HCT116 (cell line): ENCODE data around the gene CPTP. TPM values are rescaled to one million over a fixed set of nuclear protein-coding genes. Genes with fewer than 3 reads are reported as not detected.
A peak's percentile ranks its signal among the peaks of the same experiment; 100 is the strongest.

Experiments
- ATAC-seq: fragments of 200-7000 bp; cut with Tn5 transposase; 2 replicates; pipeline ENCODE4 v1.9.1; 2020; ENCODE audit warnings: mild to moderate bottlenecking, moderate library complexity
- BruUV-seq: library from RNA; stranded (reverse); fragments of 400-500 nt; replicated peaks from 2 replicates; lab custom pipeline; 2021; lab: Mats Ljungman, UMichigan
- CTCF ChIA-PET: fragments of 300-600 bp; sonication (Branson Sonifier 250); formaldehyde crosslinking; loops from one replicate; lab custom pipeline; 2021; ENCODE audit warnings: antibody characterized with exemption; lab: Charles Lee
- POLR2A ChIA-PET: fragments of 300-600, 350-600 bp; sonication (Branson Sonifier 250); formaldehyde crosslinking; loops from one replicate; lab custom pipeline; 2021; ENCODE audit warnings: antibody characterized with exemption; lab: Charles Lee
- RAD21 ChIA-PET, 2 experiments: fragments of 300-600 bp; sonication (Branson Sonifier 250); formaldehyde crosslinking; loops; one replicate each; lab custom pipeline; 2023; ENCODE audit warnings: low total read pairs in 2 of 2; ENCODE audit not compliant: uncharacterized antibody in 2 of 2, unreplicated experiment in 2 of 2, low non-redundant PET in 1 of 2; lab: Charles Lee
- DNase-seq: peaks from one replicate; pipeline ENCODE4 v3.0.0-alpha.2; 2010; ENCODE audit warnings: low read depth, low spot score
- H2AFZ ChIP-seq: fragments of 200-600 bp; shearing (Covaris generic), sonication (generic); 2 replicates; pipeline ENCODE4 v1.6.1; 2017; ENCODE audit warnings: low read depth, mixed run types, mixed read lengths, antibody characterized with exemption, low read length; ENCODE audit not compliant: poor library complexity, severe bottlenecking
- H3K27ac ChIP-seq: 2 replicates; pipeline ENCODE4 v1.5.1; 2012; ENCODE audit warnings: low read depth, low read length
- H3K27me3 ChIP-seq: fragments of 200-600 bp; sonication (generic); 2 replicates; pipeline ENCODE4 v1.6.1; 2016; ENCODE audit warnings: mixed run types, low read length, mixed read lengths; ENCODE audit not compliant: insufficient read depth
- H3K36me3 ChIP-seq, 2 experiments: fragments of 200-500 bp in 1 of 2; fragments of 200-600 bp in 1 of 2; sonication (Bioruptor generic) in 1 of 2; sonication (generic) in 1 of 2; 2 replicates each; pipeline versions ENCODE4 v1.5.1 to v1.6.1; 2014 to 2016; ENCODE audit warnings: low read length in 2 of 2, inconsistent platforms in 1 of 2, mixed read lengths in 1 of 2, mixed run types in 1 of 2; ENCODE audit not compliant: insufficient read depth in 2 of 2, control insufficient read depth in 1 of 2
- H3K4me1 ChIP-seq, 2 experiments: fragments of 200-600 bp in 1 of 2; sonication (generic) in 1 of 2; 2 replicates each; pipeline versions ENCODE4 v1.5.1 to v1.6.1; 2012 to 2017; ENCODE audit warnings: low read length in 2 of 2, inconsistent platforms in 1 of 2, mild to moderate bottlenecking in 1 of 2, mixed read lengths in 1 of 2, mixed run types in 1 of 2, moderate library complexity in 1 of 2; ENCODE audit not compliant: insufficient read depth in 2 of 2, control insufficient read depth in 1 of 2
- H3K4me2 ChIP-seq: fragments of 200-600 bp; sonication (generic); 2 replicates; pipeline ENCODE4 v1.6.1; 2017; ENCODE audit warnings: mixed run types, low read length, mixed read lengths
- H3K4me3 ChIP-seq, 2 experiments: fragments of 200-600 bp in 1 of 2; sonication (generic) in 1 of 2; replicated peaks in 1 of 2; 2 replicates each; pipeline ENCODE4 v1.5.1; 2011 to 2016; ENCODE audit warnings: low read length in 2 of 2, control low read depth in 1 of 2, low read depth in 1 of 2, mild to moderate bottlenecking in 1 of 2, mixed read lengths in 1 of 2, mixed run types in 1 of 2
- H3K79me2 ChIP-seq: fragments of 200-600 bp; sonication (generic); 2 replicates; pipeline ENCODE4 v1.6.1; 2017; ENCODE audit warnings: mild to moderate bottlenecking, mixed run types, low read length, moderate library complexity, mixed read lengths; ENCODE audit not compliant: insufficient read depth
- H3K9ac ChIP-seq: fragments of 200-600 bp; sonication (generic); 2 replicates; pipeline ENCODE4 v1.6.1; 2016; ENCODE audit warnings: low read length, mixed read lengths
- H3K9me2 ChIP-seq: fragments of 200-600 bp; sonication (generic), shearing (Covaris generic); 2 replicates; pipeline ENCODE4 v1.6.1; 2017; ENCODE audit warnings: mixed run types, mild to moderate bottlenecking, moderate library complexity; ENCODE audit not compliant: insufficient read depth
- H3K9me3 ChIP-seq, 2 experiments: fragments of 200-500 bp in 1 of 2; fragments of 200-600 bp in 1 of 2; sonication (Bioruptor generic) in 1 of 2; sonication (generic) in 1 of 2; 2 replicates each; pipeline ENCODE4 v1.6.1; 2014 to 2017; ENCODE audit warnings: low read length in 2 of 2, mixed read lengths in 2 of 2, inconsistent platforms in 1 of 2, low read depth in 1 of 2, mild to moderate bottlenecking in 1 of 2, mixed run types in 1 of 2, moderate library complexity in 1 of 2; ENCODE audit not compliant: control insufficient read depth in 1 of 2, insufficient read depth in 1 of 2
- H4K20me1 ChIP-seq: fragments of 200-600 bp; sonication (generic), shearing (Covaris generic); 2 replicates; pipeline ENCODE4 v1.6.1; 2017; ENCODE audit warnings: mixed run types, mild to moderate bottlenecking, moderate library complexity; ENCODE audit not compliant: insufficient read depth
- CEBPB ChIP-seq: IDR thresholded peaks from 2 replicates; pipeline ENCODE4 v1.6.1; 2012; ENCODE audit warnings: low read depth
- EGR1 ChIP-seq: IDR thresholded peaks from 2 replicates; pipeline ENCODE4 v1.6.1; 2012; ENCODE audit warnings: low read depth
- ELF1 ChIP-seq: IDR thresholded peaks from 2 replicates; pipeline ENCODE4 v1.6.1; 2012; ENCODE audit warnings: low read depth, borderline replicate concordance
- EZH2 ChIP-seq: fragments of 200-600 bp; sonication (generic); IDR thresholded peaks from 2 replicates; pipeline ENCODE4 v1.6.1; 2017; ENCODE audit warnings: antibody characterized with exemption, mixed run types
- JUND ChIP-seq: IDR thresholded peaks from 2 replicates; pipeline ENCODE4 v1.6.1; 2012
- POLR2A ChIP-seq: IDR thresholded peaks from 2 replicates; pipeline ENCODE4 v1.7.0; 2011; ENCODE audit warnings: borderline replicate concordance; ENCODE audit not compliant: insufficient read depth, insufficient read length; ENCODE audit errors: extremely low read depth
- RAD21 ChIP-seq: IDR thresholded peaks from 2 replicates; pipeline ENCODE4 v1.6.1; 2012; ENCODE audit warnings: low read depth, mild to moderate bottlenecking
- SIN3A ChIP-seq: IDR thresholded peaks from 2 replicates; pipeline ENCODE4 v1.6.1; 2012; ENCODE audit warnings: low read depth
- SP1 ChIP-seq: IDR thresholded peaks from 2 replicates; pipeline ENCODE4 v1.6.1; 2012; ENCODE audit warnings: low read depth
- SRF ChIP-seq: IDR thresholded peaks from 2 replicates; pipeline ENCODE4 v1.6.1; 2012; ENCODE audit warnings: low read depth
- ZFX ChIP-seq: fragments of 450-650 bp; IDR thresholded peaks from 2 replicates; pipeline ENCODE4 v1.6.1; 2017
- ZNF274 ChIP-seq: fragments of 200-500 bp; sonication (Bioruptor generic); IDR thresholded peaks from 2 replicates; pipeline ENCODE4 v1.6.1; 2014; ENCODE audit warnings: mild to moderate bottlenecking, low read depth, low read length, inconsistent platforms
- intact Hi-C: fragments of 100-400 bp; cut with micrococcal nuclease; formaldehyde crosslinking; loops from 2 replicates; pipeline ENCODE4 v1.10.0; 2022
- total RNA-seq: library from RNA; stranded (reverse); gene quantifications from one replicate; pipeline ENCODE4 v1.2.1, GENCODE V29; 2021; ENCODE audit not compliant: unreplicated experiment
- TF ChIP-seq, protein P1 (sequence below): IDR thresholded peaks from 2 replicates; pipeline ENCODE4 v1.6.1; 2011; ENCODE audit warnings: mild to moderate bottlenecking, low read length, moderate library complexity; ENCODE audit not compliant: insufficient replicate concordance; ENCODE audit errors: extremely low read depth
- TF ChIP-seq, protein P2 (sequence below): IDR thresholded peaks from 2 replicates; pipeline ENCODE4 v1.6.1; 2012
- TF ChIP-seq, protein P3 (sequence below): IDR thresholded peaks from 2 replicates; pipeline ENCODE4 v1.6.1; 2012
- TF ChIP-seq, protein P4 (sequence below): IDR thresholded peaks from 2 replicates; pipeline ENCODE4 v1.6.1; 2012; ENCODE audit warnings: low read depth
- TF ChIP-seq, protein P5 (sequence below), 3 experiments: fragments of 200-600 bp in 1 of 3; sonication (generic) in 1 of 3; IDR thresholded peaks in 2 of 3; conservative IDR thresholded peaks in 1 of 3; 2 replicates each; pipeline ENCODE4 v1.5.1; 2012 to 2017; ENCODE audit warnings: low read depth in 2 of 3, low read length in 2 of 3, antibody characterized with exemption in 1 of 3, borderline replicate concordance in 1 of 3, control low read depth in 1 of 3, mild to moderate bottlenecking in 1 of 3, mixed read lengths in 1 of 3, mixed run types in 1 of 3, moderate library complexity in 1 of 3; ENCODE audit not compliant: insufficient read depth in 1 of 3

The CPTP gene
- total RNA-seq, 1 experiment from 2014 or later, result 16.3 TPM

DNA sequence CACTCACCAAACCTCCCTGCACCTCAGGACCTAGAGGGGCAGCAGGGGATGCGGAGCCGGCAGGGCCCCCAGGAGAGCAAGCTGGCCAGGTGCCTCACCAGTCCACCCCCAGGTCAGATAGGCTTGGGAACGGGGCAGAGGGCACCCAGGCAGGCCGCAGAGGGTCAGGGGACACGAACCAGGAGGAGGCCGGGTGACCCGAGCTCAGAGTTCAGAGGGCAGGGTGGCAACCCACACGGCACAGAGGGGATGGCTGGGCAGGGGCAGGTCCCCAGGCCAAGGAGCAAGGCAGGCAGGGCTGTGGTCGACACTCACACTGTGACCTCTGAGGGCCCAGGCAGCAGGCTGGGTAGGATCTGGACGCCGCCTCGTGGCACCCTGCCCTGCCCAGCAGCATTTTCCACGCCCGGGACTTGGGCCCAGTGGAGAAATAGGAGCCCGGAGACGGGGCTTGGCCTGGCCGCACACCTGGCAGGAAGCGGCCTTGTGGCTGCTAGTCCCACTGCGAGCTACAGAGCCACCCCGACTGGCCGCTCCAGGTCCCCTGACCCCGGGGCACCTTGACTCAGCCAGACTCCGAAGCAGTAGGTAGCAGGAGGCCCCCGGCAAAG lies 19.3 kb downstream of the CPTP start:
- POLR2A ChIA-PET, result no interaction called here
- TF ChIP-seq, protein P1, sequence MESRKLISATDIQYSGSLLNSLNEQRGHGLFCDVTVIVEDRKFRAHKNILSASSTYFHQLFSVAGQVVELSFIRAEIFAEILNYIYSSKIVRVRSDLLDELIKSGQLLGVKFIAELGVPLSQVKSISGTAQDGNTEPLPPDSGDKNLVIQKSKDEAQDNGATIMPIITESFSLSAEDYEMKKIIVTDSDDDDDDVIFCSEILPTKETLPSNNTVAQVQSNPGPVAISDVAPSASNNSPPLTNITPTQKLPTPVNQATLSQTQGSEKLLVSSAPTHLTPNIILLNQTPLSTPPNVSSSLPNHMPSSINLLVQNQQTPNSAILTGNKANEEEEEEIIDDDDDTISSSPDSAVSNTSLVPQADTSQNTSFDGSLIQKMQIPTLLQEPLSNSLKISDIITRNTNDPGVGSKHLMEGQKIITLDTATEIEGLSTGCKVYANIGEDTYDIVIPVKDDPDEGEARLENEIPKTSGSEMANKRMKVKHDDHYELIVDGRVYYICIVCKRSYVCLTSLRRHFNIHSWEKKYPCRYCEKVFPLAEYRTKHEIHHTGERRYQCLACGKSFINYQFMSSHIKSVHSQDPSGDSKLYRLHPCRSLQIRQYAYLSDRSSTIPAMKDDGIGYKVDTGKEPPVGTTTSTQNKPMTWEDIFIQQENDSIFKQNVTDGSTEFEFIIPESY, result no peak
- TF ChIP-seq, protein P2, sequence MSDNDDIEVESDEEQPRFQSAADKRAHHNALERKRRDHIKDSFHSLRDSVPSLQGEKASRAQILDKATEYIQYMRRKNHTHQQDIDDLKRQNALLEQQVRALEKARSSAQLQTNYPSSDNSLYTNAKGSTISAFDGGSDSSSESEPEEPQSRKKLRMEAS, result no peak
- TF ChIP-seq EZH2, result no peak
- TF ChIP-seq RAD21, result no peak
- TF ChIP-seq ZNF274, result no peak
- TF ChIP-seq, protein P3, sequence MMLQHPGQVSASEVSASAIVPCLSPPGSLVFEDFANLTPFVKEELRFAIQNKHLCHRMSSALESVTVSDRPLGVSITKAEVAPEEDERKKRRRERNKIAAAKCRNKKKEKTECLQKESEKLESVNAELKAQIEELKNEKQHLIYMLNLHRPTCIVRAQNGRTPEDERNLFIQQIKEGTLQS, result no peak
- TF ChIP-seq POLR2A, result no peak
- no peak for TF ChIP-seq ELF1
- TF ChIP-seq SRF, result no peak
- TF ChIP-seq SP1, result no peak
- TF ChIP-seq SIN3A, result no peak
- no peak for TF ChIP-seq CEBPB
- no peak for TF ChIP-seq EGR1
- TF ChIP-seq, protein P4, sequence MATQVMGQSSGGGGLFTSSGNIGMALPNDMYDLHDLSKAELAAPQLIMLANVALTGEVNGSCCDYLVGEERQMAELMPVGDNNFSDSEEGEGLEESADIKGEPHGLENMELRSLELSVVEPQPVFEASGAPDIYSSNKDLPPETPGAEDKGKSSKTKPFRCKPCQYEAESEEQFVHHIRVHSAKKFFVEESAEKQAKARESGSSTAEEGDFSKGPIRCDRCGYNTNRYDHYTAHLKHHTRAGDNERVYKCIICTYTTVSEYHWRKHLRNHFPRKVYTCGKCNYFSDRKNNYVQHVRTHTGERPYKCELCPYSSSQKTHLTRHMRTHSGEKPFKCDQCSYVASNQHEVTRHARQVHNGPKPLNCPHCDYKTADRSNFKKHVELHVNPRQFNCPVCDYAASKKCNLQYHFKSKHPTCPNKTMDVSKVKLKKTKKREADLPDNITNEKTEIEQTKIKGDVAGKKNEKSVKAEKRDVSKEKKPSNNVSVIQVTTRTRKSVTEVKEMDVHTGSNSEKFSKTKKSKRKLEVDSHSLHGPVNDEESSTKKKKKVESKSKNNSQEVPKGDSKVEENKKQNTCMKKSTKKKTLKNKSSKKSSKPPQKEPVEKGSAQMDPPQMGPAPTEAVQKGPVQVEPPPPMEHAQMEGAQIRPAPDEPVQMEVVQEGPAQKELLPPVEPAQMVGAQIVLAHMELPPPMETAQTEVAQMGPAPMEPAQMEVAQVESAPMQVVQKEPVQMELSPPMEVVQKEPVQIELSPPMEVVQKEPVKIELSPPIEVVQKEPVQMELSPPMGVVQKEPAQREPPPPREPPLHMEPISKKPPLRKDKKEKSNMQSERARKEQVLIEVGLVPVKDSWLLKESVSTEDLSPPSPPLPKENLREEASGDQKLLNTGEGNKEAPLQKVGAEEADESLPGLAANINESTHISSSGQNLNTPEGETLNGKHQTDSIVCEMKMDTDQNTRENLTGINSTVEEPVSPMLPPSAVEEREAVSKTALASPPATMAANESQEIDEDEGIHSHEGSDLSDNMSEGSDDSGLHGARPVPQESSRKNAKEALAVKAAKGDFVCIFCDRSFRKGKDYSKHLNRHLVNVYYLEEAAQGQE, result no peak
- TF ChIP-seq, protein P5, sequence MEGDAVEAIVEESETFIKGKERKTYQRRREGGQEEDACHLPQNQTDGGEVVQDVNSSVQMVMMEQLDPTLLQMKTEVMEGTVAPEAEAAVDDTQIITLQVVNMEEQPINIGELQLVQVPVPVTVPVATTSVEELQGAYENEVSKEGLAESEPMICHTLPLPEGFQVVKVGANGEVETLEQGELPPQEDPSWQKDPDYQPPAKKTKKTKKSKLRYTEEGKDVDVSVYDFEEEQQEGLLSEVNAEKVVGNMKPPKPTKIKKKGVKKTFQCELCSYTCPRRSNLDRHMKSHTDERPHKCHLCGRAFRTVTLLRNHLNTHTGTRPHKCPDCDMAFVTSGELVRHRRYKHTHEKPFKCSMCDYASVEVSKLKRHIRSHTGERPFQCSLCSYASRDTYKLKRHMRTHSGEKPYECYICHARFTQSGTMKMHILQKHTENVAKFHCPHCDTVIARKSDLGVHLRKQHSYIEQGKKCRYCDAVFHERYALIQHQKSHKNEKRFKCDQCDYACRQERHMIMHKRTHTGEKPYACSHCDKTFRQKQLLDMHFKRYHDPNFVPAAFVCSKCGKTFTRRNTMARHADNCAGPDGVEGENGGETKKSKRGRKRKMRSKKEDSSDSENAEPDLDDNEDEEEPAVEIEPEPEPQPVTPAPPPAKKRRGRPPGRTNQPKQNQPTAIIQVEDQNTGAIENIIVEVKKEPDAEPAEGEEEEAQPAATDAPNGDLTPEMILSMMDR (IDR thresholded peaks at IDR 0.05 in 2 of 3, conservative IDR thresholded peaks at IDR 0.05 in 1 of 3; ENCODE audit: borderline replicate concordance in 1 of 3, insufficient read depth in 1 of 3, low read depth in 2 of 3, low read length in 2 of 3), result no peak
- no peak for TF ChIP-seq ZFX
- TF ChIP-seq JUND, result no peak
- TF ChIP-seq, all 23 proteins: peak for 0
- Histone ChIP-seq H3K36me3 (peaks cover 2 to 26% of the 10 kb centered on the region in 2 experiments; a peak in 3 of 4 replicates), H3K4me1 (peaks cover 41 to 58% of the 10 kb centered on the region in 2 experiments), H3K79me2 (peaks cover 83% of the 10 kb centered on the region), H3K4me2 (peak overlapping the region; percentile 96), H3K27ac (peak overlapping the region; percentile 100), H4K20me1 (no peaks in the 10 kb centered on the region), H2AFZ (no peak overlapping the region), H3K9me3 (no peaks in the 10 kb centered on the region), H3K9me2 (no peaks in the 10 kb centered on the region), H3K9ac (peak overlapping the region; percentile 76), H3K4me3 (peak overlapping the region; percentile 45 to 55), H3K27me3 (no peaks in the 10 kb centered on the region)
- ATAC-seq, result peak; percentile 17
- intact Hi-C loops, result loop anchor here (1.0 to 10.0 kb wide), 3 partner anchors 31 to 271 kb away; partner anchors contain the start of genes AURKAIP1, CCNL2 and MIB2
- RAD21 ChIA-PET, result interaction anchor here in 1 of 2 experiments (0.6 kb wide), 1 partner anchor 20 kb away, joined by 6 read pairs; no protein-coding TSS in a partner anchor
- CTCF ChIA-PET, result no interaction called here
- no peak for DNase-seq
- BruUV-seq, result no TSS peak
